ENCODE results near the gene PAK5.

PAK5 gene

DNA sequence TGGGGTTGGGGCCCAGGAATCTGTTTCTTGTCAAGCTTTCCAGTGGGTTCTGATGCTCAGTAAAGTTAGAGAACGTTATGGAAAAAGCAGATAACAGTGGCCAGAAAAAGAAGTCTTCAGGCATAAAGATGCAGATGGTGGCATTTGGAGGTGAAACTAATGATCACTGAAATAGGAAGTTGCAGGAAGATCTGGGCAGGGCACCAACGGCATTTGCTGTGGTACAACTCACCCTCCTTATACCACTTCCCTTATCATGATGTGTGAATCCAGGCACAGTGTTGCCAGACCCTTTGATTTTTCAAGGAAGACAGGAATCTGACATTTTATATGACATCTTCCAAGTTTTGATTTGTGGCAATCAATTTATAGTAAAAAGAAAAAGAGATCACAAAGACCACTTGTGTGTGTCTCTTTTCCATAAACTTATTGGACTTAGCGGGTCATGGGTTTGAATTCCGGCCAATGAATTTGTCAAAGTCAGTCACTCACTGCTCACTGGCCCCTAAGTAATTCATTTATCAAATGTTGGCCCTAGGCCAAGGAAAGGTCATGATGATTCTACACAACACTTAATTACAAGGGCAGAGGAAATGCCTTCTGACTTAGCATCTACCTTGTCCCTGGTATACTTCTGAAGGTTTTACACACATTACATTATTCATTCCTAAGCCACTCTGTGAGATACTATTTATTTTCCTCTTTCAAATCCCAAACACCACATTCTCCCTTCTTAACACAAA, 286.9 kb downstream of the PAK5 start:
- Histone ChIP-seq H3K4me1 (ENCODE audit: insufficient read depth, low read length) (no peaks in the 10 kb centered on the region), H3K36me3 (ENCODE audit: insufficient read depth, low read length) (no peaks in the 10 kb centered on the region), H3K9me3 (ENCODE audit: control insufficient read depth, insufficient read depth, low read length) (no peaks in the 10 kb centered on the region)

DNA sequence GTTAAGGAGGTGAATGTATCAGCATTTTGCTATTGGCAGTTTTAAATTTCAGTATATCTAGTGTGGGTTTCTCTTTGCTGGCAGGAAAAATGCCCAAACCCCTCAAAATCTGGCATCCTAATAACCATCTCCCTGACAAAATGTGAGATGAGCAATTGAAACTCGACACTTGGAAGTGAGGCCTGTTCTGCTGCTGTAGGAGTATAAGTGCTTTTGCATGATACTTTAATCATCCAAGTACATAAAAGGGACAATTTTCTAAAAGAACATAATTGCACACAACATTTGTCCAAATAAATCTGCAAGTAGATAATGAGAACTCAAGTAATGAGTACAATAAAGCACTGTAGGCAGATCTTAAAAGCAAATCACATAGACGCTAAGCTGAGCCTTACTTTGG, 288.0 kb downstream of the PAK5 start:
- no peaks in the 10 kb centered on the region for H3K36me3 ChIP-seq (ENCODE audit: insufficient read depth, low read length)
- no peaks in the 10 kb centered on the region for H3K9me3 ChIP-seq (ENCODE audit: control insufficient read depth, insufficient read depth, low read length)
- no peaks in the 10 kb centered on the region for H3K4me1 ChIP-seq (ENCODE audit: insufficient read depth, low read length)
- no peak overlapping the region for H3K9ac ChIP-seq (ENCODE audit: low read depth, low read length)

More for the DNA sequence above, 286.9 kb downstream of the PAK5 start:
- H3K9ac ChIP-seq (ENCODE audit: low read depth, low read length): no peak overlapping the region

DNA sequence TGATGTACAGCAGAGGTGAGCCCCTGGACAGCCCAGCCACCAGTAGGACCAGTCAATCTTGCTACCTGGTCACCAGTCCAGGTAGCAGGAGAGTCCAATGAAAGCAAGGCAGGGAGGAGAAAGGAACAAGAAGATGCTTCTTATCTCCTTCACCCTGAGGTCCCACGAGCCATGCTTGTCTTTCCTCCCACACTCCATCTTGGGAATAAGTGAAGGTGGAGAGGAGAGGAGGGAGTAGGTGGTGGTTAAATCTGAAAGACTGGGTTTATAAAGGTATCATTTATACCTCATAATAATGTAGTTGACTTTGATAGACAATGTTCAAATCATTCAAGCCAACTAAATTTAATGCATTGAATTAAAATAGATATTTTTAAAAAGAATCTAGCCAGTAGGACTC, 288.6 kb downstream of the PAK5 start:
- H3K9me3 ChIP-seq (ENCODE audit: control insufficient read depth, insufficient read depth, low read length): no peaks in the 10 kb centered on the region
- no peak overlapping the region for H3K9ac ChIP-seq (ENCODE audit: low read depth, low read length)
- H3K4me1 ChIP-seq (ENCODE audit: insufficient read depth, low read length): no peaks in the 10 kb centered on the region
- no peaks in the 10 kb centered on the region for H3K36me3 ChIP-seq (ENCODE audit: insufficient read depth, low read length)

DNA sequence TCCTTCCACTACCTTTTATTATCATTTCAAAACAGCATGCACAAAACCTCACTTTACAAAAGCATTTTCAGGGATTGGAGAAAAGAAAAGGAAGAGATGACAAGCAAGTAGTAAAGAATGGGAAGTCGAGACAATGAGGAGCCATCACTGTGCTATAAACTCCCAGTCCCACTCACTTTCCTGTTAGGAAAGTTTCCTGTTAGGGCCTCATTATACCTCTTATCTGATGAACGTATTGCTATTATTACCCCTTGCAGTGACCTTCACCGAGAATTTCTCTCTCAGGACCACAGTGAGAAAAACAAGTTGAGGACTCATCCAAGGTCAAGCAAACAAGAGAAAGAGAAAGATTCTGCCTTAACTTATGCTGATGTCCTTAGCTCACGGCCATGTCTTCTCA, 295.7 kb downstream of the PAK5 start:
- H3K4me1 ChIP-seq (ENCODE audit: insufficient read depth, low read length): no peaks in the 10 kb centered on the region
- no peaks in the 10 kb centered on the region for H3K9me3 ChIP-seq (ENCODE audit: control insufficient read depth, insufficient read depth, low read length)
- H3K9ac ChIP-seq (ENCODE audit: low read depth, low read length): no peak overlapping the region
- H3K36me3 ChIP-seq (ENCODE audit: insufficient read depth, low read length): no peaks in the 10 kb centered on the region

DNA sequence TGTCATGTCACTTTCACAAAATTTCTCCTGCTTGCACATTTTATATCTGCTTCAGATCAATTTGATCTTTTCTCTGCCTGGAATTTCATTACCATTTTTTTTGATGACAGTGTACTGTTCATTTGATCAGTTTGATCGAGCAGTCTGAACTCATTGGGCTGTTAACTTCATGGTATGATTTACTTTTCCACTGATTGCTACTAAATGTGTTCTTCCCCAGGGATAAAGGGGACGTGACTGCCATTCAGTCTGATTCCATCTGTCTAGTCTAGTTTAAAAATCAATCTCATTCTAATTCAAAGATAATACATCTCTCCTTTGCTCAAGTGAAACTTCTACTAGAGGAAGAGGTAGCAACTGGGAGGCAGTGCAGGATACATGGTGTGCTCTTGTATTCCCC, 303.4 kb downstream of the PAK5 start:
- Histone ChIP-seq H3K9me3 (ENCODE audit: control insufficient read depth, insufficient read depth, low read length) (no peaks in the 10 kb centered on the region), H3K4me1 (ENCODE audit: insufficient read depth, low read length) (peaks cover 12% of the 10 kb centered on the region), H3K9ac (ENCODE audit: low read depth, low read length) (no peak overlapping the region), H3K36me3 (ENCODE audit: insufficient read depth, low read length) (no peaks in the 10 kb centered on the region)

DNA sequence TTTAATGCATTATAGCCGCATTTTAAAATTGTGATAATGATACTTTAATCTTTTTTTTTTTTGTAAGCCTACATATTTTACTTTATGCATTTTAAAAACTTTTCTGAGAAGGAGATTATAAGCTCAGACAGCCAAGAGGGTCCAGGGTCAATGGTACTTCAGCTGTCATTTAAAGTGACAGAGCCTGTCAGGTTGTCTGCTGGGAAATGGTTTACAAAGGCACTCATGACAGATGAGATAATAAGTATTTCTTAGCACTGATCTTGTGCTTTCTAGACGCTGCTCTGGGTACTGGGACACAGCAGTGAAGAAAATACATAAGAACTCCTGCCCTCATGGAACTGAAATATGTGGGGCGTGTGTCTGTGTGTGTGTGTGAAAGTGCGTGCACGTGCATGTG, 304.9 kb downstream of the PAK5 start:
- H3K4me1 ChIP-seq (ENCODE audit: insufficient read depth, low read length): peaks cover 12% of the 10 kb centered on the region

DNA sequence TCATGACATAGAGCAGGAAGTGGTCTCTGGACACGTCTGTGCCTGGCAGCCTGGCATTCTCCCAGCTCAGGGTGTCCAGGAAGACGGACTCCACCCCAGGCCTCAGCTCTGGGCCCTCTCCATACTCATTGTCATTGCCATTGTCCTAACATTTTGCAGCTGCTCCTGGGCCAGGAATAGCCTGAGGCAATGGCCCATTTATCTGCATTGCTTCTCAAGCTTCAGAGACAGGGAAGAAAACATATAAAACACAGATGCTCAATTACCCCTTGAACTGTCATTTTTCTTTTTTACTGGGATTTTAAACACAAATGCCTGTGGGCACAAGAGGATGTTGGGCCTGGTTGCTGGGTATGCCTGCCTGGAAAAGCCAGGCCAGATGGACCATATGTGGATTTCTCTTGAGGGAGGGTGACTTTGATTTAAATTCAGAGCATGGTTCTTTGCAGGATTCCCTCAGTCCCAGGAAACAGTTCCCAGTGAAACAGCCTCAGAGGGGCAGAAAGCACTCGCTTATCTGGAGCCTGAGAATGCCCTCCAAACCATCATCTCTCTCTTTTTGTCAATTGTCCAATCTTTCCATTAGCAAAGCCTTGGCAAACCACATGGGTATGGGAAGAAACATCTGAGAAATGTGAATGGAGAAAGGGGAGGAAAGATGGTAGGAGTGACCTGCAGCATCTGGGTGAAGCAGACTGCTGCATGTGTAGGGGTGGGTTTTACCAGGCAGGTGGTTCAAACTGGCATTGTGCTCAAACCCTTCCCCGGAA, 306.6 kb downstream of the PAK5 start:
- H3K9ac ChIP-seq (ENCODE audit: low read depth, low read length): no peak overlapping the region
- H3K4me1 ChIP-seq (ENCODE audit: insufficient read depth, low read length): peaks cover 12% of the 10 kb centered on the region
- H3K9me3 ChIP-seq (ENCODE audit: control insufficient read depth, insufficient read depth, low read length): no peaks in the 10 kb centered on the region
- H3K36me3 ChIP-seq (ENCODE audit: insufficient read depth, low read length): no peaks in the 10 kb centered on the region

More for the DNA sequence above, 304.9 kb downstream of the PAK5 start:
- no peaks in the 10 kb centered on the region for H3K36me3 ChIP-seq (ENCODE audit: insufficient read depth, low read length)
- H3K9me3 ChIP-seq (ENCODE audit: control insufficient read depth, insufficient read depth, low read length): no peaks in the 10 kb centered on the region
- H3K9ac ChIP-seq (ENCODE audit: low read depth, low read length): no peak overlapping the region

DNA sequence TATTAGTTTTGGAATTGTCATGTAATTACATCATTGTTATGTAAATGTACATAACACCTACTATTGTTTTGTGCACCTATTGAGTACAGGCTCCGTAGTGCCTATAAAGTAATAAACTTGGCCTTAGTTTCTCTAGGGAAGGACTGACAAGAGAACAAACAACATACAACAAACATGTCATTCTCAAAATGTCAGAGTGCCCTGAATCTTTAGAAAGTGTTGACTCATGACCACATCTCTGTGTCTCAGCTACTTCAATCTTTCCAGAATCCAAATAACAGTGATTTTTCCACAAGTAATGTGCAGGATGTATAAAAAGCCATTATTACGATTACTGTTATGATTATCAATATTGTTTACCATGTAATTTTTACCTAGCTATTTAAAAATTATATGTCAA, 307.3 kb downstream of the PAK5 start:
- Histone ChIP-seq H3K36me3 (ENCODE audit: insufficient read depth, low read length) (no peaks in the 10 kb centered on the region), H3K9ac (ENCODE audit: low read depth, low read length) (no peak overlapping the region), H3K9me3 (ENCODE audit: control insufficient read depth, insufficient read depth, low read length) (no peaks in the 10 kb centered on the region), H3K4me1 (ENCODE audit: insufficient read depth, low read length) (peaks cover 12% of the 10 kb centered on the region)

DNA sequence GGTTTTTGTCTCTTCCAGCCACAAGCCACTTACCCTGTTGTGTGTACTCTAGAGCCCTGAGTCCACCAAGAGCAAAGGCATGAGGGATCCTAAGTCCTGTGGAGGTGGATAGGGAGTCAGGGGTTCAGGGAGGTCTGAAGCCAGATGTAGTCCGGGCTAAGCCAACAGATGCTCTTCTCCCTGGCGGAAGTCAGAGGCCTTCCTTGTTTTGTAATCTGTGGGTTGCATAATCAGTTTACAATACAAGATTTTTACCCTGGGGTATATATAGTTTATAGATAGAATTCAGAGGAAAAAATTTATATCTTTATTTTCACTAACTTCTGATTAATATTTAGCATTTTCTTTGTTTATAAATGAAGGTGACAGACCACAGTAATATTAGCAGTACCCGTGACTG, 315.2 kb downstream of the PAK5 start:
- Histone ChIP-seq H3K36me3 (ENCODE audit: insufficient read depth, low read length) (no peaks in the 10 kb centered on the region), H3K4me1 (ENCODE audit: insufficient read depth, low read length) (peaks cover 8% of the 10 kb centered on the region; the same call in 1 of the 2 replicates)

DNA sequence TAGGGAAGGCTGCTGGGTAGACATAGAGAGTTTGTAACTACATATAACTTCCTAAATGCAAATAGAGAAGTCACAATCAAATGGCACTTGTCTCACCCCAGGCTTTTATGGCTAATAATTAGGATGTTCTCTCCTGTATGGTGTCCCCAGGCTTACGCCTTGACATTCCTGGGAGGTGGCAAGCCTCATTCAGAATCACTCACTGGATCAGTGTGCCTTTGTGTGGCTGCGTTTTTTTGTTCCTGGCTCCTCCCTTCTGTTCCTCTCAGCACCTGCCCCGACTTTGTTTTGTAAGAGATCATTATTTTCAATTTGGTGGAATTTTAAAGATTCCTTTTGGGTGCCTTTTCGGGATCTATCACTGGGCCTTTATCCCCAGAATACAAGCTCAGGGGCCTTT, 318.8 kb downstream of the PAK5 start:
- H3K9ac ChIP-seq (ENCODE audit: low read depth, low read length): no peak overlapping the region
- H3K36me3 ChIP-seq (ENCODE audit: insufficient read depth, low read length): no peaks in the 10 kb centered on the region
- peaks cover 17% of the 10 kb centered on the region; the same call in 1 of the 2 replicates for H3K4me1 ChIP-seq (ENCODE audit: insufficient read depth, low read length)
- H3K9me3 ChIP-seq (ENCODE audit: control insufficient read depth, insufficient read depth, low read length): no peaks in the 10 kb centered on the region

More for the DNA sequence above, 315.2 kb downstream of the PAK5 start:
- no peak overlapping the region for H3K9ac ChIP-seq (ENCODE audit: low read depth, low read length)
- no peaks in the 10 kb centered on the region for H3K9me3 ChIP-seq (ENCODE audit: control insufficient read depth, insufficient read depth, low read length)

DNA sequence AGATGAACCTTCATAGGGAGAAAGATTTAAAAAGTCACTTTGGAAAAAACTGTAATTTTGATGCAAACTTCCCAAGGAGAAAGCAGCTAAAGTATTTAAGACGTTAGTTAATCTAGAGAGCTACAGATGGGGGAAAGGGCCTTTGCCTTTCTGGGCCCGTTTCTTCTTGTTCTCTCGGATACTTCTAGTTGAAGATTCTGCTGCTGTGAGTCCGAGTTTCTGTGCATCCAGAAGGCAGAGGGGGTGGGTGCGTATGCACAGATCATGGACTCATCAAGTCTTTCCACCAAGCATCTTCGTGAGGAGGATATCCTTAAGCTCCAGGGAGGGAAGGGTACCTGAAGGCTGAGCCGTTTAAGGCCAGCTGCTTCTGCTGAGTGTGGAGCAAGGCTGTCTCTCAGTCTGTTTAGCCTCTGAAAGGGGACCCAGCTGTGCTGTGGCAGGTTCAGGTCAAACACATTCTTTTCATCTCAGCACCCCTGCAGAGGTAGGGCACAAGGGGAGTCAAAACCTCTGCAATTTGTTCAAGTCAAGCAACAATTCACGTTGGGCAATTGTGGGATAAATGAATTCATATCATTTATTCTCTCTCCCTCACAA, 320.2 kb downstream of the PAK5 start:
- no peaks in the 10 kb centered on the region for H3K36me3 ChIP-seq (ENCODE audit: insufficient read depth, low read length)
- H3K9ac ChIP-seq (ENCODE audit: low read depth, low read length): no peak overlapping the region
- H3K4me1 ChIP-seq (ENCODE audit: insufficient read depth, low read length): peaks cover 17% of the 10 kb centered on the region; the same call in 1 of the 2 replicates
- no peaks in the 10 kb centered on the region for H3K9me3 ChIP-seq (ENCODE audit: control insufficient read depth, insufficient read depth, low read length)

DNA sequence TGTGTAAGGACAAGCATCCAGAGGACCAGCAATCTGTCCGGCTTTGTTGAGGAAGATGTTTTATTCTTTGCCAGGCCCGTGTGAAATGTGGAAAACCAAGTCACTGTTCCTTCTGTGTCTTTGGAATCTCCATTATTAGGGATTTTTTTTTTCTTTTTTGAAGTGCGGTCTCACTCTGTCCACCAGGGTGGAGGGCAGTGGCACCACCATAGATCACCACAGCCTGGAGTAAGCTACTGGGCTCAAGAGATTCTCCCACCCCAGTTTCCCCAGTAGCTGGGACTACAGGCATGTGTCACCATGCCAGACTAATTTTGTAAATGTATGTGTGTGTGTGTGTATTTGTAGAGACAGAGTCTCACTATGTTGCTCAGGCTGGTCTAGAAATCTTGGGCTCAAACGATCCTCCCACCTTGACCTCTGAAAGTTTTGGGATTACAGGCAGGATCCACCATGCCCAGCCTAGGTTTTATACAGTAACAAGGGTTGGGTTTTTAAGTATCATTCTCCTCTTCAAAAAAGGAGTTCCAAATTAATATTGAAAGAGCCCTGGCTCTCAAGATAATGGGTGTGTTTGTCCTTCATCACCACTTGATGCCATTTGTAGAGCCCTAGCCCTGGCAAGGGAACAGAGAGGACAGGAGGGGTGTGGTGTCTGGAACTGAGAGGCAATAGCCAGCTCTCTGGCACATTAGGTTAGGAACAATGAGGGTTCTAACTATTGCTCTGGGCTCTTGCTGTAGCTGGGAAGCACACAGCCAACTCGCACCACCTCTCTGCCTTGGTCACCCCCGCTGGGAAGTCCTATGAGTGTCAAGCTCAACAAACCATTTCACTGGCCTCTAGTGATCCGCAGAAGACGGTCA, 321.3 kb downstream of the PAK5 start:
- Histone ChIP-seq H3K36me3 (ENCODE audit: insufficient read depth, low read length) (no peaks in the 10 kb centered on the region), H3K9me3 (ENCODE audit: control insufficient read depth, insufficient read depth, low read length) (no peaks in the 10 kb centered on the region), H3K9ac (ENCODE audit: low read depth, low read length) (no peak overlapping the region), H3K4me1 (ENCODE audit: insufficient read depth, low read length) (peaks cover 17% of the 10 kb centered on the region; the same call in 1 of the 2 replicates)

DNA sequence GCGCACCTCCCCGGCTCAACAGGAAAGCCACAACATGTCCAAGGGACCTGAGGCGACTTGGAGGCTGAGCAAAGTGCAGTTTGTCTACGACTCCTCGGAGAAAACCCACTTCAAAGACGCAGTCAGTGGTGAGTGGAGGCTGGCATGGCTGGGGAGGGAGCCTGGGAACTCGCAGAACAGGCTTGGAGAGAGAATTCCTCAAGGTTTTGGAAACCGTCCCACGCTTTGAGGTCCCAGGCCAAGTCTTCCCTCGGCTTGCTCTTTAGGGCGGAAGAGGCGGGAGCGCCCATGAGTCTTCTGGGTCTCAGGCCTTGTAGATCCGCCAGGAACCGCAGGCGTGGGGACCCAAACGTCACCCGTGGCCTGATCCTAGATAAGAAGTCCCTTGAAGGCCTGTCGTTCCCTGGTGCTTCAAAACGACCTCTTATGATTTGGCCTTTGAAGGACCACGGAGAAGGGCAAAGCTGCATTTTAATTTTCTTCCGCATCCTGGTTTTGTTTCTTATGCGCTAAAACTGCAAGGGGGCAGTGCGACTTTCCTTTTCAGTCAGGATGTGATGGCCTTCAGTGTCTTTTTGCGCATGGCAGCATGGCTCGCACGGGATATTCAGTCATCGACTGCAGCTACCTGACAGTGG, 322.5 kb downstream of the PAK5 start:
- H3K4me1 ChIP-seq (ENCODE audit: insufficient read depth, low read length): peaks cover 17% of the 10 kb centered on the region; the same call in 1 of the 2 replicates
- H3K9me3 ChIP-seq (ENCODE audit: control insufficient read depth, insufficient read depth, low read length): no peaks in the 10 kb centered on the region
- H3K9ac ChIP-seq (ENCODE audit: low read depth, low read length): peak overlapping the region; percentile 81
- H3K36me3 ChIP-seq (ENCODE audit: insufficient read depth, low read length): no peaks in the 10 kb centered on the region

Data from ES-I3 (cell line).